ENCODE measurements around the gene JARID2. TPM values are rescaled to one million over a fixed set of nuclear protein-coding genes. Genes with fewer than 3 reads are reported as not detected.
A peak's percentile ranks its signal among the peaks of the same experiment; 100 is the strongest.

Gene JARID2
- total and polyA plus RNA-seq, 9 of the 15 experiments (the other 6 are each of a cell fraction or from before 2014, with no cell fraction given): 5.0 to 29.0 (median 15.6) TPM

DNA sequence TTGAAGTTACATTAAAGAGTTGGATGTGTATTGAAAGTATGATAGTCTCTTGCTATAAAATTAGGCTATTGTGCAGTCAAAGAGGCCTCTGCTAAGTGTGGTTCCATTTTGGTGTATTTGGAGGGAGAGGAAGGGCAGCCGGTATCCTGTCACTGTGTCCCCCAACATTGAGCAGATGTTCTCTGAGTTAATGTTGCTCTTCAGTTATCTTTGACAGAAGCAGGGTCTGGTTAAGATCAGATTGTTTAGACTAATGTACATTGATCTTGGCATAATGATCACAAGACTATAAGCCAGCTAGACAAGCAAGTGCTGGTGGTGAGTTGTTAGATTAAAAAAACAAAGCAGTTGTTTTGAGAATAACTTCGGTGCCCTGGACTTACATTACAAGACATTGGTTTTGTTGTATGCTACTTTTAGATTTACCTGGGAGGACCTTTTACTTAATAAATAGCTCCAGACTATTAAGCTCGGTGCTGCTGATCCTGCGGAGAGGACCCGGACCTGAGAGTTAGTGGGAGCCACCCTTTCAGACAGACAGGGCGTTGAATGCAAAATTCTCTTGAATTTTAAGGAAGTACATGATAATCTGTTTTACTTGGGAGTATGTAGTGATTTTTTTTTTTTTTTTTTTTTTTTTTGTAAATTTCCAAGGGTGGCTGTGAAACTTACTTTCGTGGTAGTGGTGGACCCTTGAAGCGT lies 97.8 kb downstream of the JARID2 start (continued):
- TF ChIP-seq ETV1 (tag; conservative IDR thresholded peaks at IDR 0.05; ENCODE audit: low read depth) (no peak), SP1 (CRISPR knock-in tag; IDR thresholded peaks at IDR 0.05) (no peak), DPF2 (IDR thresholded peaks at IDR 0.05) (0 out of 2 replicates have a peak, but pooled peaks have one; percentile 40), EP300 (IDR thresholded peaks at IDR 0.05; ENCODE audit: low read length) (peak; percentile 16; the same call in 1 of the 2 replicates), MCM2 (IDR thresholded peaks at IDR 0.05; ENCODE audit: low read depth) (no peak), NFIC (IDR thresholded peaks at IDR 0.05) (peak; percentile 26; the same call in 1 of the 2 replicates), CBFA2T3 (IDR thresholded peaks at IDR 0.05) (peak; percentile 90), ARID3A (IDR thresholded peaks at IDR 0.05; ENCODE audit: borderline replicate concordance, low read depth, low read length) (0 out of 2 replicates have a peak, but pooled peaks have one; percentile 9), TAL1 (IDR thresholded peaks at IDR 0.05) (peak; percentile 63), SMARCE1 (IDR thresholded peaks at IDR 0.05) (no peak)
- TF ChIP-seq, protein P1, sequence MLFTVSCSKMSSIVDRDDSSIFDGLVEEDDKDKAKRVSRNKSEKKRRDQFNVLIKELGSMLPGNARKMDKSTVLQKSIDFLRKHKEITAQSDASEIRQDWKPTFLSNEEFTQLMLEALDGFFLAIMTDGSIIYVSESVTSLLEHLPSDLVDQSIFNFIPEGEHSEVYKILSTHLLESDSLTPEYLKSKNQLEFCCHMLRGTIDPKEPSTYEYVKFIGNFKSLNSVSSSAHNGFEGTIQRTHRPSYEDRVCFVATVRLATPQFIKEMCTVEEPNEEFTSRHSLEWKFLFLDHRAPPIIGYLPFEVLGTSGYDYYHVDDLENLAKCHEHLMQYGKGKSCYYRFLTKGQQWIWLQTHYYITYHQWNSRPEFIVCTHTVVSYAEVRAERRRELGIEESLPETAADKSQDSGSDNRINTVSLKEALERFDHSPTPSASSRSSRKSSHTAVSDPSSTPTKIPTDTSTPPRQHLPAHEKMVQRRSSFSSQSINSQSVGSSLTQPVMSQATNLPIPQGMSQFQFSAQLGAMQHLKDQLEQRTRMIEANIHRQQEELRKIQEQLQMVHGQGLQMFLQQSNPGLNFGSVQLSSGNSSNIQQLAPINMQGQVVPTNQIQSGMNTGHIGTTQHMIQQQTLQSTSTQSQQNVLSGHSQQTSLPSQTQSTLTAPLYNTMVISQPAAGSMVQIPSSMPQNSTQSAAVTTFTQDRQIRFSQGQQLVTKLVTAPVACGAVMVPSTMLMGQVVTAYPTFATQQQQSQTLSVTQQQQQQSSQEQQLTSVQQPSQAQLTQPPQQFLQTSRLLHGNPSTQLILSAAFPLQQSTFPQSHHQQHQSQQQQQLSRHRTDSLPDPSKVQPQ (CRISPR knock-in tag; IDR thresholded peaks at IDR 0.05; ENCODE audit: borderline replicate concordance): no peak
- TF ChIP-seq, protein P2, sequence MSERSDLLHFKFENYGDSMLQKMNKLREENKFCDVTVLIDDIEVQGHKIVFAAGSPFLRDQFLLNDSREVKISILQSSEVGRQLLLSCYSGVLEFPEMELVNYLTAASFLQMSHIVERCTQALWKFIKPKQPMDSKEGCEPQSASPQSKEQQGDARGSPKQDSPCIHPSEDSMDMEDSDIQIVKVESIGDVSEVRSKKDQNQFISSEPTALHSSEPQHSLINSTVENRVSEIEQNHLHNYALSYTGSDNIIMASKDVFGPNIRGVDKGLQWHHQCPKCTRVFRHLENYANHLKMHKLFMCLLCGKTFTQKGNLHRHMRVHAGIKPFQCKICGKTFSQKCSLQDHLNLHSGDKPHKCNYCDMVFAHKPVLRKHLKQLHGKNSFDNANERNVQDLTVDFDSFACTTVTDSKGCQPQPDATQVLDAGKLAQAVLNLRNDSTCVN (CRISPR knock-in tag; IDR thresholded peaks at IDR 0.05): no peak

Measured in K562 (cell line).